ENCODE results near the gene ARMC2. TPM values are rescaled to one million over a fixed set of nuclear protein-coding genes. Genes with fewer than 3 reads are reported as not detected.
A peak's percentile ranks its signal among the peaks of the same experiment; 100 is the strongest.

Gene ARMC2
- total RNA-seq, 6 donors from 2014 or later: 4.1 to 24.0 (median 7.8) TPM

DNA sequence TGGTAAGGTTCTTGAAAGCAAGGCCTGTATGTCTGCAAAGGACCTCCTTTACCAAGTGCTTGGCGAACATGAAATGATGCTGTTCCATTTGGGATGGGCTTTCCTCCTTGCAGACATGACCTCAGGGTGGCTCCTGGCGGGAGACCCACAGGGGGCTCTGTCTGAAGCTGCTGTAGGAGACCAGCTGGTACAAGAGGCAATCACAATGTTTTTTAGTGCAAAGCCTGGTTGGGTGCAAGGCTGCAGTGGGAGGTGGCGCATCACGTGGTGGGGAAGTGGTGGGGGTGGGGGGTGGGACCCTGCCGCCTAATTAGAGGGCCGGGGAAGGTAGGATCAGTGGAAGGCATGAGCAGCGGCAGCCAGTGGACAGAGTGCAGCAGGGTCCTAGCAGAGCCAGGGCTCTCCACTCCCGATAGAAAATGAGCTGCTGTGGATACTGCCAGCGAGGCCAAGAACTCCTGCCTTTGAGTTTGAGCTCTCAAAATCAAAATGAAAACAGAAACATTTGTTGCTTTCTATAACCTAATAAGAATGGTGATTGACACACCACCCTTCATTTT lies 9.1 kb upstream of the ARMC2 start:
- no peak overlapping the region for H3K27ac ChIP-seq
- no peaks in the 10 kb centered on the region for H3K9me3 ChIP-seq
- DNase-seq: no peak
- no peaks in the 10 kb centered on the region for H3K27me3 ChIP-seq
- H3K36me3 ChIP-seq: no peaks in the 10 kb centered on the region
- ATAC-seq (ENCODE audit: low FRiP score in 2 of 2): no peak
- H3K4me3 ChIP-seq: no peak overlapping the region
- WGBS, 2 donors: 66 to 80% methylated on average over 9 of the region's 9 CpGs
- no peak for TF ChIP-seq EP300 (IDR thresholded peaks at IDR 0.05)
- TF ChIP-seq, protein P1, sequence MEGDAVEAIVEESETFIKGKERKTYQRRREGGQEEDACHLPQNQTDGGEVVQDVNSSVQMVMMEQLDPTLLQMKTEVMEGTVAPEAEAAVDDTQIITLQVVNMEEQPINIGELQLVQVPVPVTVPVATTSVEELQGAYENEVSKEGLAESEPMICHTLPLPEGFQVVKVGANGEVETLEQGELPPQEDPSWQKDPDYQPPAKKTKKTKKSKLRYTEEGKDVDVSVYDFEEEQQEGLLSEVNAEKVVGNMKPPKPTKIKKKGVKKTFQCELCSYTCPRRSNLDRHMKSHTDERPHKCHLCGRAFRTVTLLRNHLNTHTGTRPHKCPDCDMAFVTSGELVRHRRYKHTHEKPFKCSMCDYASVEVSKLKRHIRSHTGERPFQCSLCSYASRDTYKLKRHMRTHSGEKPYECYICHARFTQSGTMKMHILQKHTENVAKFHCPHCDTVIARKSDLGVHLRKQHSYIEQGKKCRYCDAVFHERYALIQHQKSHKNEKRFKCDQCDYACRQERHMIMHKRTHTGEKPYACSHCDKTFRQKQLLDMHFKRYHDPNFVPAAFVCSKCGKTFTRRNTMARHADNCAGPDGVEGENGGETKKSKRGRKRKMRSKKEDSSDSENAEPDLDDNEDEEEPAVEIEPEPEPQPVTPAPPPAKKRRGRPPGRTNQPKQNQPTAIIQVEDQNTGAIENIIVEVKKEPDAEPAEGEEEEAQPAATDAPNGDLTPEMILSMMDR (IDR thresholded peaks at IDR 0.05): no peak
- TF ChIP-seq POLR2AphosphoS5 (IDR thresholded peaks at IDR 0.05): no peak
- TF ChIP-seq POLR2A (IDR thresholded peaks at IDR 0.05): no peak
- H3K4me1 ChIP-seq: peaks cover 8 to 13% (median 12%) of the 10 kb centered on the region in 4 donors

DNA sequence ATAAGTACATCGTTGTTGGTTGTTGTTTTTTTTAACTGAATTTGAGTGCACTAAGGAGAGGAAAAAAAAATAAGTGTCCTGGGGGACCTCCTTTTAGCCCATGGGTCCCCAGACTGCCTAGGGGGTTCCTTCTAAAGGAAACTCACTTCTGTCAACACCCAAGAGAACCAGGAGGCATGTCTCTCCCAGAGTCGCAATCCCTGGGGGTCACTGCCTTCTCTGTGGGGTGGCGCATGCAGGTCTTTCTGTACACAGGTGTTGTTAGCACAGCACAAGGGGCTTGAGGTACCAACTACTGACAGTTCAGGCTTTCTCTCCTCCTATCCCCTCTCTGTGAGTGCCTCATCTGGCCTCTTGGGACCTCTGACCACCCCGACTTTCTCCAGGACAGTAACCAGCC lies 7.3 kb upstream of the ARMC2 start:
- Histone ChIP-seq H3K27me3 (no peaks in the 10 kb centered on the region), H3K4me3 (no peak overlapping the region), H3K27ac (peak overlapping the region in 3 of 4 donors; percentile 46 to 80 (median 62)), H3K9me3 (no peaks in the 10 kb centered on the region), H3K36me3 (no peaks in the 10 kb centered on the region), H3K4me1 (peaks cover 8 to 13% (median 12%) of the 10 kb centered on the region in 4 donors)
- no peak for DNase-seq
- ATAC-seq (ENCODE audit: low FRiP score in 2 of 2): no peak
- TF ChIP-seq POLR2A (IDR thresholded peaks at IDR 0.05) (no peak), POLR2AphosphoS5 (IDR thresholded peaks at IDR 0.05) (no peak), EP300 (IDR thresholded peaks at IDR 0.05) (no peak)
- TF ChIP-seq, protein P1 (IDR thresholded peaks at IDR 0.05): no peak
- WGBS, 2 donors: 90 to 94% methylated on average over 4 of the region's 4 CpGs

DNA sequence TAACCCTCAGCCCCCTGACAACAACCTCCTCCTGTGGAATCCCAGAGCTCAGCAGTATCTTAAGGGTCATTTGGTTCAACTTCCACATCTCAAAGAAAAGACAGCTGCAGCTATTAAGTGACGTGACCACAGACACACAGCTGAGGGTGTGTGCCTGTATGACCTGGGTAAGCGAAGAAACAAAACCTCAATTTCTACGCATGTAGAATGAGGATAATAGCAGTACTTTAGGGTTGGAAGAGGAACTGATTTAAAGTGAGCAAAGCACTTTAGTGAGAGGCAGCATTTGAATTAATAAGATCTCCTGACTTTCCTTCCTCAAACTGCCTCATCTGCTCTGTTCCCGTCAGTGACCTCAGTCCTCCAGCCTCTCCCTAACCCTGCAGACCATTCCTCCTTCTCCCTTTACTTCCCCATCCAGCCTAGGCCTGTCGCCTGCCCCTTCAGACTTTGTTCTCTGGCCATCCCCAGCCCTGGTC lies 6.8 kb upstream of the ARMC2 start:
- Histone ChIP-seq H3K9me3 (no peaks in the 10 kb centered on the region), H3K27ac (peak overlapping the region in 2 of 4 donors; percentile 62 to 80), H3K4me1 (peaks cover 8 to 13% (median 12%) of the 10 kb centered on the region in 4 donors), H3K4me3 (no peak overlapping the region), H3K36me3 (no peaks in the 10 kb centered on the region), H3K27me3 (no peaks in the 10 kb centered on the region)
- DNase-seq (peak in 1 of 2 donors; percentile 51), ATAC-seq (ENCODE audit: low FRiP score in 2 of 2) (peak; percentile 61 to 85)
- WGBS, 2 donors: 73 to 75% methylated on average over 5 of the region's 5 CpGs
- peak in 1 of 4 donors; percentile 39 for TF ChIP-seq POLR2A (IDR thresholded peaks at IDR 0.05)
- TF ChIP-seq POLR2AphosphoS5 (IDR thresholded peaks at IDR 0.05): peak; percentile 13 to 47
- TF ChIP-seq, protein P1 (IDR thresholded peaks at IDR 0.05): no peak

DNA sequence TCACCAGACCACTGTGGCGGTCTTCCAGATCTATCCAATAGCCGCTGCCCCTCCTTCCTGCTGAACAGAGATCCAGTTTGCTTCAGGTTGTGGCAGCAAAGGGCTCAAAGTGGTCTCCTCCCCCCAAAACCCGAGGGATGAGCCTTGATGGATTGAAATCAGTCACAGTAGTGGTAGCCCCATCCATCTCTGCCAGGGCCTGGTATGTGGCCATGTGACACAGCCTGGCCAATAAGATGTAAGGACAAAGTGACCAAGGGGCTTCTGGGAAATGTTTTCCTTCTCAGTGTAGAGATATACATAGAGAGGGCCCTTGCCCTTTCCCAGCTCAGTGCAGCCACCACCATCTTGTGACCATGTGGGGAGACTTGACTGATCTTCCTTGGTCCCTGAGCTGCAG lies 4.1 kb upstream of the ARMC2 start:
- Histone ChIP-seq H3K27ac (no peak overlapping the region), H3K9me3 (no peaks in the 10 kb centered on the region), H3K4me1 (peaks cover 3 to 13% (median 11%) of the 10 kb centered on the region in 4 donors), H3K27me3 (no peaks in the 10 kb centered on the region), H3K4me3 (no peak overlapping the region), H3K36me3 (no peaks in the 10 kb centered on the region)
- no peak for DNase-seq
- WGBS, 2 donors: 83 to 95% methylated on average over 3 of the region's 3 CpGs
- TF ChIP-seq EP300 (IDR thresholded peaks at IDR 0.05) (no peak), POLR2AphosphoS5 (IDR thresholded peaks at IDR 0.05) (no peak), POLR2A (IDR thresholded peaks at IDR 0.05) (no peak)
- TF ChIP-seq, protein P1 (IDR thresholded peaks at IDR 0.05): no peak
- ATAC-seq (ENCODE audit: low FRiP score in 2 of 2): no peak

DNA sequence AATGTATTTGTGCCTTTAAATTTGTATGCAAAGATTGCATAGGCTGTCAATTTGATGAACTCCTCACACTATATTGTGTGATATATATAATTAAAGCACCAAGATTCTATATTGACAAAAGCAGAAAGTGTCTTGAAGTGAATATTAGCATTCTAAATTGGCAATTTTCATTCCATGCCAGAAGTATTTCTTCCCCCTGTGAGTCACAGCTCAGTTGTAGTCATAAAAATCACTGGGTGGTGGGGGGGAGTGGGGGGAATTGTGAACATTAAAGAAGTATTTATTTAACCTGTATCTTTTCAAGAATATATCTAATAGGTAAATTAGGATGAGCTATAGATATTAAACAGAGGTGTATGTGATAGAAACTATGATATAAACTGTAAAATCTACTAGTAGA lies 3.1 kb upstream of the ARMC2 start:
- H3K9me3 ChIP-seq: no peaks in the 10 kb centered on the region
- H3K36me3 ChIP-seq: no peaks in the 10 kb centered on the region

More for the DNA sequence above, 3.1 kb upstream of the ARMC2 start:
- TF ChIP-seq, protein P1 (IDR thresholded peaks at IDR 0.05): no peak
- TF ChIP-seq POLR2A (IDR thresholded peaks at IDR 0.05) (no peak), EP300 (IDR thresholded peaks at IDR 0.05) (no peak), POLR2AphosphoS5 (IDR thresholded peaks at IDR 0.05) (no peak)
- no peak for ATAC-seq (ENCODE audit: low FRiP score in 2 of 2)
- H3K4me1 ChIP-seq: peaks cover 8 to 23% (median 17%) of the 10 kb centered on the region in 4 donors
- H3K27ac ChIP-seq: no peak overlapping the region
- no peaks in the 10 kb centered on the region for H3K27me3 ChIP-seq
- H3K4me3 ChIP-seq: no peak overlapping the region
- no peak for DNase-seq
